HL-60/S4 treated with phorbol 12-myristate 13-acetate at 8.2 ng/mL for 4 days and 3 days (cell line): ENCODE results near the gene TIMP3.

ENCODE experiments used
- in situ Hi-C: fragments of 300-500 bp; cut with MboI; formaldehyde crosslinking; loops from 2 replicates; pipeline ENCODE4 v1.15.0; 2022; ENCODE audit warnings: low sequenced_read_pairs

TIMP3 gene

DNA sequence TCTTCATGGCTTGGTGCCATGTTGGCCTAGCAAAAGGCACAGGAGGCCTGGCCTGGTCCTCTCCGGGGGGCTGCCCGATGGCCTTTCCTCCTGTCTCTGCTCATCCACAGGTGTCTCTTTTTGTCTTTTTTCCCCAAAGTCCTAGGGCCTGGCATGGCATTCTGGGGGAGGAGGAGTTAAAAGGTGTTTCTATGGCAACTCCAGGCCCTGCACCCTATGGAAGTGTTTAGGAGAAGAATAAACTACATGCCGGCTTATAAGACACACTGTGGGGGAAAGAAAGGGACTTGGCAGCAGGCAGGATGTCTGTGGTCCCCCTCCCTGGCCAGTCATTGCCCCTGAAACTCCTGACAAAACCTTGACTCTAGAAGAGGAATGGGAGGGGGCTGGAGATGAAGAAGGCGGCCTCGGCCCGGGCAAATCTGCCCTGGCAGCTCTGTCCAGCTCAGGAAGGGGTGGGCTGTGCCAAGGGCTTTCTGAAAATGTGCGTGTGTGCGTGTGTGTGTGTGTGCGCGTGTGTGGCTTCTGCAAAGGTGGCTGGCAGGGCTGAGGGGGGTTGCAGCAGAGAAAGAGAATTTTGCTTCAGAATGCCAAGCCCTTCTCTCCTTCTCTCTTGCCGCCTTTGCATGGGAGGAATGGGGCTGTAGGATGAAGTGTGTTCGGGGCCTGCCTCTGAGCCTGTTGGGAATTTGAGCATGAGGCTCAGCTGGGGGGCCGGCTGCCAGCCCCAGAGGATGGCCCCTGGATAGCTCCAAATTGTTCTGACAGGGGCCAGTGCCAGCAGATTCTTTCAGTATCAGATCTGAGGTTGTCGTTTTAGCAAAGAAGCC, 3.2 kb downstream of the TIMP3 start:
- in situ Hi-C loops = no loop called here

DNA sequence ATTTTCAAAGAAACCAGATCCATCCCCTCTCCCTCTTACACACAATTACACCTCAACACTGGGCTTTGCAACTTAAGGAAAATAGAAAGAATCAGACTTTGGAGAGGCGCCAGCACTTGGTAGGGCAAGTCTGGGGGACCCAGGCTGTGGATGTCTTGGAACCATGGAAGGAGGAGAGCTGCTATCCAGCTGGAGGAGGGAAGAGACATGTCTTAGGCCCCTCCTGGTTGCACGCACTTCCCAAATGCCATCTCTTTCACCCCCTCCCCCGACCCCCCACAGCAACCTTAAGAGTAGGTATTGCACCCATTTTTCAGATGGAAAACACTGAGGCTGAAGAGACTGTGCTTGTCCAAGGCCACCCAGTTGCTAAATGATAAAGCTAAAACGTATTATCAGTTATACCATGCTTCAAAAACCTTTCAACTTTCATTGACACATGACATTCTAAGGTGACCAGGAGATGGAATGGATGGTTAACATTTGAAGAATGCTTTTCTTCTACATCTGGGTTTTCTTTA, 3.9 kb downstream of the TIMP3 start:
- in situ Hi-C loops = no loop called here

DNA sequence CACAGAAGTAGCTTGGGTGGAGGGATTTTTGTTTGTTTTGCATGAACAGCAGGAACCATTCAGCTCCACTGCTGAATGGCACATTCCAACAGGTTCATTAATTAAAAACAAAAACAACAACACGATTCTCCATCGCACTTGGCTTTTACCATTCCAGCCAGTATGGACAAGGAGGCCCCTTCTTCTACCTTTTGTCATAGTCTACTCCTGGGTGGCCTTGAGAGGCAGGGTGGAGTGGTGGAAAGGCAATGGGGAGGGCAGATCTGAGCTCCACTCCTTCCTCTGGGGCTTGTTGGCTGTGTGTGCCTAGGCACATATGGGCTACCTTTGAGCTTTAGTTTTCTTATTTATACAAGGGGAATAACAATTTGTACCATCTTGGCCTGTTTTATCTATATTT, 4.8 kb downstream of the TIMP3 start:
- in situ Hi-C loops = no loop called here

DNA sequence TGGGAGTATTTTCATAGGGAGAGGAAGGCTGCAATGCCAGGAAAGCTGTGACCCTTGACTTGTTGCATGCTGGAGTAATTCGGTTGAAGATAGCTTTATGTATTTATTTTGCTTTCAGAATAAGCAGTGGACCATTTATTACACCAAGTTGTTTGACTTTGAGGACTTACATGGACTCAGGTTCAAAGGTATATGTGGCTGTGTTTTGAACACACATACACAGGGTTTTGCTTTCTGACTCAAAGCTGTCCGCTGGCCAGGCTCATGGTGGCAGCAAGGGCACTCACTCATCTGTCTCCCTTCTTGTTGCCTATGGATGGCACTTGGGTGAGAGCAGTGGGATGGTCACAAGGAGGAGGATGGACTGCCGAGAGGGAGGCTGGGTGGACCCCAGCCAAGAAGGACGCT, 6.5 kb downstream of the TIMP3 start:
- in situ Hi-C loops = no loop called here

DNA sequence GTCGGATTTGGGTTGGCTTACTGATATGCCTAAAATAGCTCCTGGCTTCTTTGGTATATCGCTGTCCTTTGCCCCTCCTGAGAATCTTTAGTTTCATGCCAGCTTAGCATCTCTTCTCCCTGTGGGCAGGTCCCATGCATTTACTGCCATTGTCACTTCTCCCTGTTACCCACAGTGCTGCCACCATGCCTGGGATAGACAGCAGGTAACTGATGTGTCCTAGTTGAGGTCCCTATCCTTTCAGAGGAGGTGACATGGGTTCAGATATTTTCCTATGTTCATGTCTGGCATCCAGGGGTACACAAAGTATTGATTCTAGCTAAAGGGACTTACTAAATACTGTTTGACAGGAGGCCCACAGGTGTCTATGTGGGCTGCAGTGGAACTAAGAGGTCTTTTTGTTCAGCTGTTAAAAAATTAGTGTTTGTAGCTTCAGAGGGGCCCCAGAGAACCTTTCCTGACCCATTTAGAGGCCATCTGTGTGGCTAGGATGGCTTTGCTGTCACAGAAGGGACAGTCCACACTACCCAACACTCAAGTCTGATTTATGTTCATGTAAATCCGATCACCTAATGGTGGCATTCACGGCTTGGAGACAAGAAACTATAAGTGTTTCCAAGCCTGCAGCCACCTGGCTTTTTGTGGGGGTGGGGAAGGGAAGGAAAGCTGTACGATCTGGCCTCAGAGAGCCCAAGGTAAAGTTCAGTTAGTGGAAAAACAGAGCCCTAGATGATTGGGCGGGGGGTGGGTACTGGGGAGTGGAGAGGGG, 8.5 kb downstream of the TIMP3 start:
- in situ Hi-C loops = no loop called here

DNA sequence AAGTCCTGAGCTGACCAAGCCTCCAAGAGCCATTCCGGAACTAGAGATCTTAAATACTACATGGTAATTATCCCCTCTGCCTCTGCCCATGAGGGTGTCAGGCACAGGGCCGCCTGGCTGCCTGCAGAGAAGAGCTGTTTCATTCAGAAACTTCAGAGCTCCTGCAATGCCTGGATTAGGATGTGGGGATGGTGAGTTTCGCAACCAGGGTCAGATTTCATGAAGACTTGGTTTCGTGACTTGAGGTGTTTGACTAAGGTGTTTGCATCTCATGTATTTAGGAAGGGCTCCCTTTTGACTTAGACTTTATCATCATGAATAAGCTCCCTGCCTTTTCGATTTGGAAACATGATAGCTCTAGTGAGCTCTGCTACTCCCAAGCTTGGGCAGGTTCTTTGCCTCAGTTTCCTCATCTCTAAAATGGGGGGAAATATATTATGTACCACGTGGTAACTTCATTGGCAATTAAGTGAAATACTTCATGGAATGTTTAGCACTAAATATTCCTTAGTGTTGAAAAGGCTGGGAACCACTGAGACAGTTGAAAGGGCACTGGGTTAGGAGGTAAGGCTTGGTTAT, 9.1 kb downstream of the TIMP3 start:
- in situ Hi-C loops = no loop called here

DNA sequence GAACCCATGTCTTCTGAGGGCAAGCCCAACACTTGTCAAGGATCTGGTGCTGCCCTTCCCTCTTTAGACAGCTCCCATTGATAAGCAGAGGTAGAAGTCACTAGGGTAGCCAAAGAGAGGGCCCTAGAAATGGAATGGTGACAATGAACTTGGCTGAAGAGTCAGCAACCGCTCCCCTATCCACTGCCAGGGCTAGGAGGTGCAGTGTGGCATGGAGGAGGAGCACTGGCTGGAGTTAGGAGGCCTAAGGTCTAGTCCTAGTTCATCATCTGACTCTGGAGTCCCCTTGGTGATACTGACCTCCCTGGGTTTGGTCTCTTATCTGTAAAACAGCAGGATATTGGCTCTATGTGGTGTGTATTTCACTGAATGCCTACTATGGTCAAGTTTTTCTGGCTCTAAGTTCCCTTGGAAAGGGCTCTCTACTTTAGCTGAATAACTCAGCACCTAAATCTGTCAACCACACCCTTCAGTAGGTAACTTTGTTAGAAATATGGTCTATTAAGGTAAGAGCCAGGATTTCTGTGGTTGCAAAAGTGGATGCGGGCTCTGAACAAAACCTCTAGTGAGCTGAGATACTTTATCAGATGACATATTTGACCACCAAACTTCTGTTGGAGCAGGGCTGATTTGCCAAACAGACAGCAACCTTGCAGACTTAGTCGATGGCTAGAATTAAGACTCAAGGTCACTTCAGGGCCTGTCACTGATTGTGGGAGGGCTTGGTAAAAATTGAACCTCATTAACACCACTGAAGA, 10.5 kb downstream of the TIMP3 start:
- in situ Hi-C loops = no loop called here

DNA sequence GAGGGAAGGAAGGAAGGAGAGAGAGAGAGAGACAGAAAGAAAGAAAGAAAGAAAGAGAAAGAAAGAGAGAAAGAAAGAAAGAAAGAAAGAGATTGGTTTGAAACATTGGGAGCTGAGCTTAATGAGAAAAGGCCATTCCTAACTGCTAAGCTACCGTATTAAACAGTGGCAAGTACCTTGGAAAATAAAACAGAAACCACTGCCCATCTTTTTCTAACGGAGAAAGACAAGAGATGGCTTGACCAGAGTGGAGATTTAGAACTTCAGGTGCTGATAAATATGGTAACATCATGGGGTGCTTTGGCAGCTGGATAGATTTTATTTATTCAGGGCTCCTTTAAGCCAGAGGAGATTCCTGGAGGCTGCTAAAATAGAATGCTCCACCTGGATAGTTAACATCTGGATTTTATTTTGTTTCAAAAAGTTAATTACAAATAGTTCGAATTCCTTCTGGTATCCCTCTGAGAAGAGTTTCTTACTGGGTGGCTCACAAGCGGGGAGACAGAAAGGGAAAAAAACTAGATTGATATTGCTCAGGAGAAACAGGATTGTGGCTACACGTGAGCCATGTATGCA, 12.9 kb downstream of the TIMP3 start:
- in situ Hi-C loops = no loop called here

DNA sequence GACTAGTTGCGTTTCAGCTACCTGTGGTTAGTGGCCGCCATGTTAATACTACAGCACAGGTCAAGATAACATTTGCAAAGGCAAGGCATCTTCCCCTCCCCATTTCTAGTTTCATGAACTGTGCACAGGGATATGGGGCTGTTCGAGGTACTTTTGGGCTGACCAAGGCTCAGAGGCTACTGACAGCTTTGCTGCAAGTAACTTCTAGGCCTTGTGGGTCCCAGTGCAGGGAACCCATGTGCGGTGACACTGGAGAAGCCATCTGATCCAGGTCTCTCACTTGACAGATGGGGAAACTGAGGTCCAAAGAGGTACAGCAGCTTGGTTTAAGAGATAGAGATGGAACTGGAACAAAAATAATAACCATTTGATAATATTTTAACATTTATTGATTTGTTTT, 13.6 kb downstream of the TIMP3 start:
- in situ Hi-C loops = no loop called here

DNA sequence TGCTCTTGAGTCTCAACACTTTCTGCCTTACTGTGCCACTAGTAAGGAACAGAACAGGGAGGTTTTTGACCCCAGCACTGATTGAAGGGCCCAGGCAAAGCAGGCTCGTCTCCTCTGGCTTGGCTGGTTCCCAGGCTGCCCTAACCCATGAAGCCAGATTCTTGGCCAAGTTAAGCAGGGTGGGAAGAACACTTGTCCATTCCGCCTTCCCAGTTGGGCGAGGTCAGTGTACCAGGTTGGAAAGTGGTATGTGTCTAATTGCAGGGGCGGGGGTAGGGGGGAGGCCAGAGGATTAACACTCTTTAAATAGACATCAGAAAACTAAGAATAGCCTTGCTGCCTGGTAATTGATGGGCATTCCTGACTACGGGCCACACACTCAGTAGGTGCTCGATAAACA, 14.4 kb downstream of the TIMP3 start:
- in situ Hi-C loops = no loop called here

DNA sequence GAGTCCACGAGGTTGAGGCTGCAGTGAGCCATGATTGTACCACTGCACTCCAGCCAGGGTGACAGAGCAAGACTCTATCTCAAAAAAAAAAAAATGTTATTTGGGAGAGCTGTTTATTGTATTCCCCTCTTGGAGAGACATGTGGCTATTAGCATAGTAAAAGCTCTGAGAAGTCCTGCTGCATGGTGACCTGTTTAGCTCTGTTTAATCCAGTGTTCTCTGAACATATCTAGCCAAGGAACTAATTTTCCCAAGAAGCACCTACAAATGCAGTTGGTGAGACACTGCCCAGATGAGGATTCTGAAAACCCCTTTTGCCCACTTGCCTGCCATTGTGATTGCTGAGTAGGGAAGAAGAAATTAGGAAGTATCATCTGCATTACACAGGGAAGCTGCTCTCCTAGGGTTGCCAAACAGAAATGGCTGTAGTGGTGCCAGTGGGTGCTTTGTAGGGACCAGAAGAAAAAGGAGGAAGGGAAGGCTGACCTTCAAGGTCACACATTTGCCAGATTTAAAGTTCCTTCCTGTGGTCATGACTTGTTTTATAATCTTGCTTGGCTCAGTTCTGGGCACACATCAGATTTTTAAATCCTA, 15.7 kb downstream of the TIMP3 start:
- in situ Hi-C loops = no loop called here

DNA sequence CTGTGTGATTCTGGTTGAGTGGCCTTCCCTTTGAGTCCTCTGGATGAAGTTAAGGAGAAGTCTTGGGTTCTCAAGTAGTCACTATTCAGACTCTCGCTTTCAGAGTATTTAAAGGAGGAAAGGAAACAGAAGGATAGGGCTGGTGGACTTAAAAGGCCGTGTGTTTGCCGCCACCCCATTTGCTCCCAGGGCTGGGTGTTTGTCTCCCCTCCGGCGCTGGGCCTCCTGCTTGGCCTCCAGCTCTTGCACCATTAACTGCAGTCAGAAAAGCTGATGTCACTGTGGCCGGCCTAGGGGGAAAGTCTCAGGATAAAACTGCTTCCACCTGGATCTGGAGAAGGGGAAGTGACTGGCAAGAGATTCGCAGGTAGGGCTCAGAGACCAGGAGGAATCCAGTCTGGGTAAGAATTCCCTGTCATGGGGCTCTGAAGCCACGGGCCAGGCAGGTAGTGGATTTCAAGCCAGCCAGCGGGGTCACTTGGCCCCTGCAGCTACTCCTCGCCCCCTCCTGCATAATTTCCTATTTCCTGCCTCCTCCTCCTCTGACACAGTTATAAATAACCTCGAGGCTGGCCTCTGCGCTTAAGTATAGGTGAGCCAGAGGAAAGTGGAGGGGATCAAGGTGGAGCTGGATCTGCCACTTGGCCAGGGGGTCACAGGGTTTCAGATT, 17.1 kb downstream of the TIMP3 start:
- in situ Hi-C loops = no loop called here

DNA sequence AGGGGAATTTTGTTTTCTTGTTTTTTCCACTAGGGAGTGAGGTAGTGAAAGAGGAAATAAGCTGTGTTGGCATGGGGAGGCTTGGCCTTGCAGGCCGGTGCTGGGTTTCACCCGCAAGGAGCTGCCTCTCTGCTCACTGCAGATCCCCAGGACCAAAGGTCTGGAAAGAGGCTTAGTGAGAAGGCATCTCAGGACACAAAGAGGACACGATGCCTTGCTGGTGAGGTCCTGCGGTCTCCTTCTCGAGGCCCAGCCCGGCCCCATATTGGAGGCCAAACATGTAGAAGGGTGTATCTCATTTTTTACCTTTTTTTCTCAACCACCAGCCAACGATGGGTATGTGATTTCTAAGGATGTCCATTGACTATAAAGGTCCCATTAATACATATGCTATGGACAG, 17.6 kb downstream of the TIMP3 start:
- in situ Hi-C loops = no loop called here

DNA sequence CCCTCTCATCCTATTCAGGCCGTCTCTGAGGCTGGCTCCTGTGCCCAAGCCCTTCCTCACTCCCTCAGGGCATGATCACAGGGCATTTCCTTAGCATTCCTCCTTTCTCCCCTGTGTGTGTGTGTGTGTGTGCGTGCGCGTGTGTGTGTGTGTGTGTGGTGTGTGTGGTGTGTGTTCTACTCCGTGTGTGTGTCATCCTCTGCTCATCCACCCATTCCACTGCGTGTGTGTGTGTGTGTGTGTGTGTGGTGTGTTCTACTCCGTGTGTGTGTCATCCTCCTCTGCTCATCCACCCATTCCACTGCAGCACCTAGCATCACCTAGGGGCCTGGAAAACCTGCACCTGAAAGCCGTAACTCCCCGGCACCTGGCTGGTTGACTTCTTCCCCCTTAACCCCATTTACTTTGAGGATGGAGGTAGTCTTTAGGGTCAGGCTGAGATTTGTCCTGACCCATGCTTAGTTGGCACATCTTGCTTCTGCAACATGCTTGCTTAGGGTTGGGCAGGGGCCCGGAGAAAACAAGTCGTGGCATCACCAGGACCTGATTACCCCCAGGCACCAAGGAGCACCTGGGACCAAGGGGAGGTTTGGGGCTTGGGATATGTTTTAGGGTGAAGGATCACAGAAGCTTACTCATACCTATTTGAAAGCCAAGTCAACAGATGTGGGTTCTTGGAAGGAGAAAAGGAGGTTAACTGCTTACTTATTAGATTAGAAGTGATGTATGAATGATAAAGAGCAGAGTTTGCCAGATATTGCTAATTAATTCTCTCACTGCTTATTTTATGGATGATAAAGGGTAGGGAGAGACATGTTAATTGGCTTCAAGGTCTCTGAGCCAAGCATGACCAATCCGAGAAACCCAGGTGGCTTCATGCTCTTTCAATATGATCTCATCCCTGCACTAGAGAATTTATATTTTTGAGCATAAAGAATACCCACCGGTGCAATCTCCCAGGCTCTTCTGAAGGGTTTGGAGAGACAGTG, 18.9 kb downstream of the TIMP3 start:
- in situ Hi-C loops = no loop called here

DNA sequence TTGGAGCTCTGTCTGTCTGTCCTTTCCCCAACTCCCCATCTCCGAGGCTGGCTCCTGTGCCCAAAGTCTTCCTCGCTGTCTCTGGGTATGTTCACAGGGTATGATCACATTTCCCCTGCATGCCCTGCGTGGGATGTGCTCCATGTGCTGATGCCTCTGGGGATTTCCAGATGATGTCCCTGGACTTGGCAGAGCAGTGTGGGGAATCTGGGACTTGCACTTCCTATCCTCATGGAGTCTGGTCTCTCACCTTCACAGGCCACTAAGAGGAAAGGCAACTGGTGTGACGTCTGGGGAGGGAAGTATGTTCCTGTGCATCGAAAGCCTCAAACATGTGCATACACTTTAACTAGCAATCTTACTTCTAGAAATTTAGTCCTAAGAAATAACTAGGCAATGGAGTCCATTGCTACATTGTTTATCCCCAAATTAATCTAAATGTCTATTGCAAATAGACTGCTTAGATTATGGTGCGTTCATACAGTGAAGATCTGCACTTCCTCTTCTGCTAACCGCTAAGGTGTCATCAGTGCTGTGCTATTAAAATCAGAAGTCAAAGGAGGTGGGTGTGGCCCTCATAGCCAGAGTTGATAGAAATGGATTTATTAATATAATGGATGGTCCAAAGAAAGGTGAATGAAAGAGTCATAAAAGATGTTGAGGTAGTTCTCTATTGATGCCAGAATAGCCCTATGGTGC, 20.8 kb downstream of the TIMP3 start:
- in situ Hi-C loops = no loop called here

DNA sequence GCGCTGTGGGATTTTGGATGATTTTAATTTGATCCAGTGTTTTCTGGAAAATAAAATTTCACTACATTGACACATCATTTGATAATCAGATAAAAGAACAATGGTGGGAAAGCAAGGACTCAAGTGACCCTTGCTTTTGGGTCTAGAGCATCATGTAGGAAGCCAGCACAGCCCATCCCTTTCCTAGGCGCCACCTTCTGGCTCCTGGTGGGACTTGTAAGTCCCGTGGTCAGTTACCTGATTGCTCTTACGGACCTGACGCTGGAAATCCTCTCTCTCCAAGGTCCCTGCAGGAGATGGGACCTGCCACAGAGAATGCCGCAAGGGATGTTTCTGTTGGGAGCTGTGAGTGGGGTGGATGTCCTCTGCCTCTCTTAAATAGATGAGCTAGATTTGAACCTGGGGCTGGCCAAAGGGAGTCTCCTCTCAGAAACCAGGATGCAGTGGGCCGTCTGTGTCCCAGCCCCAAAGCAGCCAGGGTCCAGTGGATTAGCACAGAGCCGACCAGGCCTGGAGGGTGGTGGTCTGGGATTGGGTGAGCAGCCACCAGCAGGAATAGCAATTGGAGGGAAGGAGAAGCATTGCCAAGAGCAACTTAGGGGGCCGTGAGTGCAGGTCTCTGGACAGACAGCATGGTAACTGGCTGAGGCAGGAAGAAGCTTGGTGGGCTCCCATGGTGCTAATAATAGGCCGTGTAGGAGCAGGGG, 21.7 kb downstream of the TIMP3 start:
- in situ Hi-C loops = no loop called here

DNA sequence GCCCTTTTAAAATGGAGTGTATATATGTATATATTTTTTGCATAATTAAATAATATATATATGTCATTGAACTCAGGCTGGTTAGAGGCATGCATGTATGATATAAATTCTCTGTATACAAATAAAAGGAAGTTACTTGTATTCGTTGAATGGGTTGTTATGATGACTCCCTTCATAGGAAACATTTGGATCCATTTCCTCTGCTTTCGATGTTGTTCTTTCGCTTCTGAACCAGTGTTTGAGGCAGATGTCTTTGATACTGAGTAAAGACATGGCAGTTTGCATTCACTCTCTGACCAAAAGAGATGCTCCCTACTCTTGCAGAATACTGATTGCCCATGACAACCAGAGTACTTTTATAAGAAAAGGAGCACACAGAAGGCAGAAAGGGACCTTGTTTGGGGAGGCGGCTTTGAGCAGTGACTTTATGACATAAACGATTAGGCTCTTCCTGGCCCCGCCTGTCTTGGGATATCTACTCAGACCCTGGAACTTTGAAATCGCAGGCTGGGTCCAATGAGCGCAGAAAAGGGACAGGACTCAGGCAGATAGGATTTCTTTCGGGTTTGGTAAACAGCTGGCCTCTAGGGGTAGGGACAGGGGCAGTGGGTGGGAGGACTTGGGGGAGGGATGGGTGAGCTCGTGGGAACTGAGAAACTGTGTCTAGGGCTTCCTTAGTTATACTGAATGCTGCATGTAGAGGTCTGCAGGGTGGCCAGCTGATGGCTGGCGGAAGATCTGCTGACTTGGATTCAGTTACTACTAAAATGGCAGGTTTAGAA, 23.2 kb downstream of the TIMP3 start:
- in situ Hi-C loops = no loop called here
